ENCODE measurements around the gene UGT2B10. TPM values are rescaled to one million over a fixed set of nuclear protein-coding genes. Genes with fewer than 3 reads are reported as not detected.
"Not testable (repeated sequence)": the region's sequence is repeated elsewhere in the genome, so short reads cannot be mapped to it uniquely, and the experiment has no call there.

The UGT2B10 gene
- total RNA-seq, 4 donors from 2014 or later = not detected

GRCh38 chr4:68808060-68808459 is 7.7 kb upstream of the UGT2B10 start:
- no peak overlapping the region for H3K4me3 ChIP-seq (ENCODE audit: low read depth, poor library complexity, severe bottlenecking)
- WGBS, 2 donors = 48 to 50% methylated on average over 2 of the region's 2 CpGs
- TF ChIP-seq, protein P1, sequence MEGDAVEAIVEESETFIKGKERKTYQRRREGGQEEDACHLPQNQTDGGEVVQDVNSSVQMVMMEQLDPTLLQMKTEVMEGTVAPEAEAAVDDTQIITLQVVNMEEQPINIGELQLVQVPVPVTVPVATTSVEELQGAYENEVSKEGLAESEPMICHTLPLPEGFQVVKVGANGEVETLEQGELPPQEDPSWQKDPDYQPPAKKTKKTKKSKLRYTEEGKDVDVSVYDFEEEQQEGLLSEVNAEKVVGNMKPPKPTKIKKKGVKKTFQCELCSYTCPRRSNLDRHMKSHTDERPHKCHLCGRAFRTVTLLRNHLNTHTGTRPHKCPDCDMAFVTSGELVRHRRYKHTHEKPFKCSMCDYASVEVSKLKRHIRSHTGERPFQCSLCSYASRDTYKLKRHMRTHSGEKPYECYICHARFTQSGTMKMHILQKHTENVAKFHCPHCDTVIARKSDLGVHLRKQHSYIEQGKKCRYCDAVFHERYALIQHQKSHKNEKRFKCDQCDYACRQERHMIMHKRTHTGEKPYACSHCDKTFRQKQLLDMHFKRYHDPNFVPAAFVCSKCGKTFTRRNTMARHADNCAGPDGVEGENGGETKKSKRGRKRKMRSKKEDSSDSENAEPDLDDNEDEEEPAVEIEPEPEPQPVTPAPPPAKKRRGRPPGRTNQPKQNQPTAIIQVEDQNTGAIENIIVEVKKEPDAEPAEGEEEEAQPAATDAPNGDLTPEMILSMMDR (IDR thresholded peaks at IDR 0.05) = no peak
- no peak for TF ChIP-seq POLR2A (IDR thresholded peaks at IDR 0.05)
- intact Hi-C loops (cut with DNase I; ENCODE audit: low total_unique reads) = no loop called here
- no peak for DNase-seq (ENCODE audit: low spot score in 2 of 2)

DNA sequence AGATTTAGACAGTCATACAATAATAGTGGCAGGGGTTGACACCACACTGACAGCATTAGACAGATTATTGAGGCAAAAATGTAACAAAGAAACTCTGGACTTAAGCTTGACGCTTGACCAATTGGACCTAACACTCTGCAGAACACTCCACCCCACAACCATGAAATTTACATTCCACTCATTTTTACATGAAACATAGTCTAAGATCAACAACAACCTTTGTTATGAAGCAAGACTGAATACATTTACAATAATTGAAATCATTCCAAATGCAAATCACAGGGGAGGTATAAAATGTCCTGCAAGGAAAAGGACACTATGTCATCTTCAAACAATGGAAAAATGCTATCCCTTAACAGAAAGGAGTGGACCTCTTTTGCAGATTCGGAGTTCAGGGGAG is 4.9 kb upstream of the UGT2B10 start:
- WGBS, 2 donors = 81 to 84% methylated on average over 2 of the region's 2 CpGs
- no peak for DNase-seq (ENCODE audit: low spot score in 2 of 2)
- intact Hi-C loops (cut with DNase I; ENCODE audit: low total_unique reads) = no loop called here
- H3K4me3 ChIP-seq (ENCODE audit: low read depth, poor library complexity, severe bottlenecking) = no peak overlapping the region
- no peak for TF ChIP-seq POLR2A (IDR thresholded peaks at IDR 0.05)
- TF ChIP-seq, protein P1 (IDR thresholded peaks at IDR 0.05) = no peak

DNA sequence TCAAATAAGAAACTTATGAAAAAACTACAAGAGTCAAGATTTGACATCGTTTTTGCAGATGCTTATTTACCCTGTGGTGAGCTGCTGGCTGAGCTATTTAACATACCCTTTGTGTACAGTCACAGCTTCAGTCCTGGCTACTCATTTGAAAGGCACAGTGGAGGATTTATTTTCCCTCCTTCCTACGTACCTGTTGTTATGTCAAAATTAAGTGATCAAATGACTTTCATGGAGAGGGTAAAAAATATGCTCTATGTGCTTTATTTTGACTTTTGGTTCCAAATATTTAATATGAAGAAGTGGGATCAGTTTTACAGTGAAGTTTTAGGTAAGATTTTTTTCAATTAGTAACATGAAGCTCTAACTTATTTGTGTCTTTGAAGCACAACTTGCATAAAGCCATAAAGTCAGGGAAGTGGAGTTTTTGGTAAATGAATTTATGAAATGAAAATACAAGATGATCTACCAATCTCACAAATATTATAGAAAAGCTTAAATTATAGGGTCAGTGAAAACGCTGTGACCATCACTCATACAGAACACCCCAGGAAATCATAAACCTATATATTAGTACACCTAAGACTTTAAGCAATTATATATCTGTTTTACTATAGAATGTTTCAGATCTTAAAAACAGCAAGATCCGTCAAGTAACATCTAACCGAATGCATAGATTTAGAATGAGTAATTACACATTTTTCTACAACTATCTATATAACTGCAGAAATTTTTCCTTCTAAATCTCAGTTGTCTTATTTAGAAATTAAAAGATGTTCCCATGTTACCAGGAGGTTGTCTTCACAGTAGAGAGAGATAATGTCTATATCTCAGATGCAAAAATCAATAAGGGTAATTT is 844 bp downstream of the UGT2B10 start:
- DNase-seq (ENCODE audit: low spot score in 2 of 2); H3K4me3 ChIP-seq (ENCODE audit: low read depth, poor library complexity, severe bottlenecking); intact Hi-C loops (cut with DNase I; ENCODE audit: low total_unique reads): not testable (repeated sequence)
- 59 to 61% methylated on average over 5 of the region's 5 CpGs for WGBS, 2 donors

- 84 to 87% methylated on average over 2 of the region's 2 CpGs for WGBS, 2 donors
- intact Hi-C loops (cut with DNase I; ENCODE audit: low total_unique reads) = no loop called here
- no peak for TF ChIP-seq POLR2A (IDR thresholded peaks at IDR 0.05)
- TF ChIP-seq, protein P1 (IDR thresholded peaks at IDR 0.05) = no peak
Observed at GRCh38 chr4:68817386-68817785, 1.6 kb downstream of the UGT2B10 start.

GRCh38 chr4:68818030-68818462 is 2.3 kb downstream of the UGT2B10 start:
- WGBS, 2 donors = 67 to 70% methylated on average over 3 of the region's 3 CpGs
- intact Hi-C loops (cut with DNase I; ENCODE audit: low total_unique reads); H3K4me3 ChIP-seq (ENCODE audit: low read depth, poor library complexity, severe bottlenecking); DNase-seq (ENCODE audit: low spot score in 2 of 2): not testable (repeated sequence)

More at GRCh38 chr4:68817386-68817785, 1.6 kb downstream of the UGT2B10 start:
- DNase-seq (ENCODE audit: low spot score in 2 of 2) = no peak
- H3K4me3 ChIP-seq (ENCODE audit: low read depth, poor library complexity, severe bottlenecking) = no peak overlapping the region

- intact Hi-C loops (cut with DNase I; ENCODE audit: low total_unique reads) = no loop called here
Observed at GRCh38 chr4:68831642-68832041, 15.8 kb downstream of the UGT2B10 start.

More at GRCh38 chr4:68831642-68832041, 15.8 kb downstream of the UGT2B10 start:
- no peak overlapping the region for H3K4me3 ChIP-seq (ENCODE audit: low read depth, poor library complexity, severe bottlenecking)
- no peak for TF ChIP-seq POLR2A (IDR thresholded peaks at IDR 0.05)
- TF ChIP-seq, protein P1 (IDR thresholded peaks at IDR 0.05) = no peak
- no peak for DNase-seq (ENCODE audit: low spot score in 2 of 2)

Measured in lower leg skin (tissue), 4 donors.